ENCODE data around the gene NPB. TPM values are rescaled to one million over a fixed set of nuclear protein-coding genes. Genes with fewer than 3 reads are reported as not detected.

Gene NPB
- total and polyA plus RNA-seq, 4 donors: 0.15 to 0.92 (median 0.55) TPM

- Histone ChIP-seq H3K9me3 (ENCODE audit: control insufficient read depth in 4 of 4, low read length in 3 of 4) (no peaks in the 10 kb centered on the region), H3K4me3 (ENCODE audit: low read depth in 1 of 3, low read length in 3 of 3) (no peak overlapping the region), H3K27ac (ENCODE audit: low read depth in 1 of 2, low read length in 2 of 2) (no peak overlapping the region), H3K4me1 (ENCODE audit: control insufficient read depth in 4 of 4, insufficient read depth in 4 of 4, low read length in 3 of 4) (no peaks in the 10 kb centered on the region), H3K27me3 (ENCODE audit: control insufficient read depth in 4 of 4, insufficient read depth in 4 of 4, low read length in 3 of 4) (no peaks in the 10 kb centered on the region), H3K36me3 (ENCODE audit: control insufficient read depth in 4 of 4, insufficient read depth in 3 of 4, low read depth in 1 of 4, low read length in 3 of 4) (no peaks in the 10 kb centered on the region), H3K9ac (ENCODE audit: low read depth in 1 of 2, low read length in 2 of 2) (no peak overlapping the region)
- no peak for DNase-seq (ENCODE audit: low spot score)
- TF ChIP-seq, protein P1, sequence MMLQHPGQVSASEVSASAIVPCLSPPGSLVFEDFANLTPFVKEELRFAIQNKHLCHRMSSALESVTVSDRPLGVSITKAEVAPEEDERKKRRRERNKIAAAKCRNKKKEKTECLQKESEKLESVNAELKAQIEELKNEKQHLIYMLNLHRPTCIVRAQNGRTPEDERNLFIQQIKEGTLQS (IDR thresholded peaks at IDR 0.05): no peak
- TF ChIP-seq HNF4G (IDR thresholded peaks at IDR 0.05): no peak
- no peak for TF ChIP-seq HNF4A (conservative IDR thresholded peaks at IDR 0.05)
- no peak for TF ChIP-seq MAX (IDR thresholded peaks at IDR 0.05)
- no peak for TF ChIP-seq RAD21 (IDR thresholded peaks at IDR 0.05)
- TF ChIP-seq, protein P2, sequence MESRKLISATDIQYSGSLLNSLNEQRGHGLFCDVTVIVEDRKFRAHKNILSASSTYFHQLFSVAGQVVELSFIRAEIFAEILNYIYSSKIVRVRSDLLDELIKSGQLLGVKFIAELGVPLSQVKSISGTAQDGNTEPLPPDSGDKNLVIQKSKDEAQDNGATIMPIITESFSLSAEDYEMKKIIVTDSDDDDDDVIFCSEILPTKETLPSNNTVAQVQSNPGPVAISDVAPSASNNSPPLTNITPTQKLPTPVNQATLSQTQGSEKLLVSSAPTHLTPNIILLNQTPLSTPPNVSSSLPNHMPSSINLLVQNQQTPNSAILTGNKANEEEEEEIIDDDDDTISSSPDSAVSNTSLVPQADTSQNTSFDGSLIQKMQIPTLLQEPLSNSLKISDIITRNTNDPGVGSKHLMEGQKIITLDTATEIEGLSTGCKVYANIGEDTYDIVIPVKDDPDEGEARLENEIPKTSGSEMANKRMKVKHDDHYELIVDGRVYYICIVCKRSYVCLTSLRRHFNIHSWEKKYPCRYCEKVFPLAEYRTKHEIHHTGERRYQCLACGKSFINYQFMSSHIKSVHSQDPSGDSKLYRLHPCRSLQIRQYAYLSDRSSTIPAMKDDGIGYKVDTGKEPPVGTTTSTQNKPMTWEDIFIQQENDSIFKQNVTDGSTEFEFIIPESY (IDR thresholded peaks at IDR 0.05): no peak
- TF ChIP-seq RXRA (IDR thresholded peaks at IDR 0.05): no peak
- no peak for TF ChIP-seq JUND (IDR thresholded peaks at IDR 0.05)
- no peak for TF ChIP-seq GABPA (IDR thresholded peaks at IDR 0.05 in 1 of 2, conservative IDR thresholded peaks at IDR 0.05 in 1 of 2)
- no peak for TF ChIP-seq NR2F2 (IDR thresholded peaks at IDR 0.05)
- TF ChIP-seq YY1 (IDR thresholded peaks at IDR 0.05): no peak
- TF ChIP-seq FOXA2 (IDR thresholded peaks at IDR 0.05): no peak
- no peak for TF ChIP-seq TAF1 (conservative IDR thresholded peaks at IDR 0.05)
- 67% methylated on average over 13 of the region's 13 CpGs for whole genome bisulfite sequencing
Measured at GRCh38 chr17:81951785-81952684, 50.0 kb downstream of the NPB start.

Other genes starting within 250 kb of the NPB start
- 1 to 10 TPM in 1 of 2 donors, under 1 TPM in 1; 0.25 to 1.2 TPM for gene PDE6G, start 245.7 kb upstream of the NPB start, total RNA-seq
- 1 to 10 TPM; 1.3 to 1.9 TPM for gene PDE6G, start 245.7 kb upstream of the NPB start, polyA plus RNA-seq
- gene OXLD1, start 235.6 kb upstream of the NPB start, total RNA-seq: 10 to 100 TPM; 11.2 to 15.2 TPM
- 10 to 100 TPM; 22.8 to 26.4 TPM for gene OXLD1, start 235.6 kb upstream of the NPB start, polyA plus RNA-seq
- 1 to 10 TPM; 4.3 to 4.8 TPM for gene CCDC137, start 235.5 kb upstream of the NPB start, total RNA-seq
- 1 to 10 TPM; 5.7 to 6.9 TPM for gene CCDC137, start 235.5 kb upstream of the NPB start, polyA plus RNA-seq
- gene ARL16, start 218.4 kb upstream of the NPB start, total RNA-seq: 10 to 100 TPM in 1 of 2 donors, 1 to 10 TPM in 1; 9.8 to 12.9 TPM
- 10 to 100 TPM in 1 of 2 donors, 1 to 10 TPM in 1; 7.9 to 24.3 TPM for gene ARL16, start 218.4 kb upstream of the NPB start, polyA plus RNA-seq
- gene HGS, start 218.2 kb upstream of the NPB start, total RNA-seq: 10 to 100 TPM; 27.6 to 31.6 TPM
- gene HGS, start 218.2 kb upstream of the NPB start, polyA plus RNA-seq: 10 to 100 TPM; 21.8 to 28.7 TPM
- gene MRPL12, start 198.9 kb upstream of the NPB start, total RNA-seq: 10 to 100 TPM in 1 of 2 donors, 1 to 10 TPM in 1; 9.1 to 15.1 TPM
- gene MRPL12, start 198.9 kb upstream of the NPB start, polyA plus RNA-seq: 100 to 1,000 TPM; 103 to 121 TPM
- gene SLC25A10, start 190.0 kb upstream of the NPB start, total RNA-seq: 10 to 100 TPM; 19.8 to 54.6 TPM
- gene SLC25A10, start 190.0 kb upstream of the NPB start, polyA plus RNA-seq: 10 to 100 TPM; 36.7 to 51.2 TPM
- 10 to 100 TPM; 20.7 to 72.0 TPM for gene GCGR, start 98.1 kb upstream of the NPB start, total RNA-seq
- gene GCGR, start 98.1 kb upstream of the NPB start, polyA plus RNA-seq: 10 to 100 TPM; 42.0 to 55.8 TPM
- gene MCRIP1, start 68.9 kb upstream of the NPB start, total RNA-seq: 10 to 100 TPM; 16.6 to 42.0 TPM
- 10 to 100 TPM; 24.2 to 28.2 TPM for gene MCRIP1, start 68.9 kb upstream of the NPB start, polyA plus RNA-seq
- not detected for gene PPP1R27, start 67.2 kb upstream of the NPB start, total RNA-seq
- gene PPP1R27, start 67.2 kb upstream of the NPB start, polyA plus RNA-seq: under 1 TPM; 0.31 to 0.35 TPM
- 1,000 to 10,000 TPM; 1,086 to 3,361 TPM for gene P4HB, start 41.7 kb upstream of the NPB start, total RNA-seq
- 1,000 to 10,000 TPM in 1 of 2 donors, 100 to 1,000 TPM in 1; 1,000 to 2,066 TPM for gene P4HB, start 41.7 kb upstream of the NPB start, polyA plus RNA-seq
- 10 to 100 TPM; 35.5 to 47.3 TPM for gene ARHGDIA, start 30.9 kb upstream of the NPB start, total RNA-seq
- 100 to 1,000 TPM; 103 to 142 TPM for gene ARHGDIA, start 30.9 kb upstream of the NPB start, polyA plus RNA-seq
- 10 to 100 TPM; 22.6 to 67.4 TPM for gene ALYREF, start 10.7 kb upstream of the NPB start, total RNA-seq
- 10 to 100 TPM in 1 of 2 donors, 1 to 10 TPM in 1; 2.5 to 24.6 TPM for gene ALYREF, start 10.7 kb upstream of the NPB start, polyA plus RNA-seq
- gene ANAPC11, start 10.5 kb upstream of the NPB start, total RNA-seq: 10 to 100 TPM; 71.0 to 78.7 TPM
- 100 to 1,000 TPM; 160 to 246 TPM for gene ANAPC11, start 10.5 kb upstream of the NPB start, polyA plus RNA-seq
- 100 to 1,000 TPM in 1 of 2 donors, 10 to 100 TPM in 1; 86.0 to 101 TPM for gene PCYT2, start 9.2 kb downstream of the NPB start, total RNA-seq
- 10 to 100 TPM; 63.9 to 90.9 TPM for gene PCYT2, start 9.2 kb downstream of the NPB start, polyA plus RNA-seq
- 10 to 100 TPM; 13.5 to 16.5 TPM for gene SIRT7, start 15.9 kb downstream of the NPB start, total RNA-seq
- 1 to 10 TPM; 7.1 to 9.4 TPM for gene SIRT7, start 15.9 kb downstream of the NPB start, polyA plus RNA-seq
- gene MAFG, start 25.5 kb downstream of the NPB start, total RNA-seq: 10 to 100 TPM; 11.7 to 17.0 TPM
- gene MAFG, start 25.5 kb downstream of the NPB start, polyA plus RNA-seq: 1 to 10 TPM; 3.0 to 6.1 TPM
- 10 to 100 TPM; 10.4 to 14.1 TPM for gene PYCR1, start 35.1 kb downstream of the NPB start, total RNA-seq
- gene PYCR1, start 35.1 kb downstream of the NPB start, polyA plus RNA-seq: 1 to 10 TPM; 5.0 to 5.1 TPM
- not detected for gene MYADML2, start 45.0 kb downstream of the NPB start, total RNA-seq
- gene MYADML2, start 45.0 kb downstream of the NPB start, polyA plus RNA-seq: not detected
- gene NOTUM, start 58.9 kb downstream of the NPB start, total RNA-seq: 1 to 10 TPM in 1 of 2 donors, under 1 TPM in 1; 0.19 to 5.4 TPM
- 1 to 10 TPM; 1.1 to 2.0 TPM for gene NOTUM, start 58.9 kb downstream of the NPB start, polyA plus RNA-seq
- 10 to 100 TPM; 17.8 to 26.2 TPM for gene ASPSCR1, start 75.4 kb downstream of the NPB start, total RNA-seq
- gene ASPSCR1, start 75.4 kb downstream of the NPB start, polyA plus RNA-seq: 10 to 100 TPM; 19.0 to 21.7 TPM
- gene CENPX, start 120.6 kb downstream of the NPB start, total RNA-seq: 10 to 100 TPM; 22.5 to 40.6 TPM
- 10 to 100 TPM; 49.2 to 83.9 TPM for gene CENPX, start 120.6 kb downstream of the NPB start, polyA plus RNA-seq
- 10 to 100 TPM in 1 of 2 donors, 1 to 10 TPM in 1; 7.2 to 14.1 TPM for gene LRRC45, start 121.1 kb downstream of the NPB start, total RNA-seq
- gene LRRC45, start 121.1 kb downstream of the NPB start, polyA plus RNA-seq: 1 to 10 TPM; 4.0 to 6.8 TPM
- gene RAC3, start 129.4 kb downstream of the NPB start, total RNA-seq: 1 to 10 TPM; 3.1 to 6.3 TPM
- gene RAC3, start 129.4 kb downstream of the NPB start, polyA plus RNA-seq: 1 to 10 TPM in 1 of 2 donors, under 1 TPM in 1; 0.63 to 3.5 TPM
- 100 to 1,000 TPM in 1 of 2 donors, 10 to 100 TPM in 1; 58.6 to 504 TPM for gene DCXR, start 135.5 kb downstream of the NPB start, total RNA-seq
- 1,000 to 10,000 TPM in 1 of 2 donors, 100 to 1,000 TPM in 1; 667 to 1,190 TPM for gene DCXR, start 135.5 kb downstream of the NPB start, polyA plus RNA-seq
- 10 to 100 TPM; 15.0 to 23.7 TPM for gene RFNG, start 149.6 kb downstream of the NPB start, total RNA-seq
- 10 to 100 TPM; 23.2 to 36.0 TPM for gene RFNG, start 149.6 kb downstream of the NPB start, polyA plus RNA-seq
- 10 to 100 TPM; 59.4 to 66.3 TPM for gene GPS1, start 149.7 kb downstream of the NPB start, total RNA-seq
- 10 to 100 TPM; 53.9 to 58.3 TPM for gene GPS1, start 149.7 kb downstream of the NPB start, polyA plus RNA-seq
- 10 to 100 TPM; 40.6 to 59.5 TPM for gene DUS1L, start 163.6 kb downstream of the NPB start, total RNA-seq
- 10 to 100 TPM; 47.2 to 74.7 TPM for gene DUS1L, start 163.6 kb downstream of the NPB start, polyA plus RNA-seq
- gene FASN, start 196.0 kb downstream of the NPB start, total RNA-seq: 100 to 1,000 TPM; 184 to 229 TPM
- 10 to 100 TPM; 53.1 to 75.3 TPM for gene FASN, start 196.0 kb downstream of the NPB start, polyA plus RNA-seq

All from liver (tissue), 9 donors.